HG02571 (cell line): ENCODE measurements around the gene ALKBH2.
"Not testable (repeated sequence)": the region's sequence is repeated elsewhere in the genome, so short reads cannot be mapped to it uniquely, and the experiment has no call there.

ENCODE experiments used
- ATAC-seq: cut with Tn5 transposase; IDR thresholded peaks from one replicate; pipeline ENCODE4 v1.9.1; 2021; ENCODE audit warnings: mild to moderate bottlenecking, moderate library complexity; ENCODE audit not compliant: unreplicated experiment

ALKBH2 gene

GRCh38 chr12:109069307-109070271, 23.7 kb downstream of the ALKBH2 start:
- no peak for ATAC-seq

GRCh38 chr12:109065853-109066193, 27.4 kb downstream of the ALKBH2 start:
- ATAC-seq, result no peak

GRCh38 chr12:109065154-109065852, 28.0 kb downstream of the ALKBH2 start:
- no peak for ATAC-seq

- ATAC-seq, result no peak
These were observed 29.1 kb downstream of the ALKBH2 start for GRCh38 chr12:109064143-109064542.

- ATAC-seq, result no peak
These were observed 34.5 kb downstream of the ALKBH2 start for GRCh38 chr12:109058773-109059172.

GRCh38 chr12:109057376-109057775, 35.9 kb downstream of the ALKBH2 start:
- no peak for ATAC-seq

GRCh38 chr12:109056891-109057290, 36.4 kb downstream of the ALKBH2 start:
- no peak for ATAC-seq

- no peak for ATAC-seq
These were observed 38.8 kb downstream of the ALKBH2 start for GRCh38 chr12:109054520-109054919.

GRCh38 chr12:109054124-109054513, 39.2 kb downstream of the ALKBH2 start:
- peak; percentile 1 for ATAC-seq

GRCh38 chr12:109053382-109054123, 39.7 kb downstream of the ALKBH2 start:
- peak; percentile 39 for ATAC-seq

- ATAC-seq, result peak; percentile 73
These were observed 40.6 kb downstream of the ALKBH2 start, which contains the start of gene USP30 for GRCh38 chr12:109052414-109053323. USP30 (plus strand) TSS chr12:109052576; CDS start chr12:109052679, 103 bp downstream.

- ATAC-seq, result no peak
These were observed 41.2 kb downstream of the ALKBH2 start for GRCh38 chr12:109052097-109052413.

- ATAC-seq, result not testable (repeated sequence)
These were observed 43.5 kb downstream of the ALKBH2 start for GRCh38 chr12:109049794-109050193.

GRCh38 chr12:109048706-109049105, 44.6 kb downstream of the ALKBH2 start:
- ATAC-seq, result not testable (repeated sequence)

GRCh38 chr12:109047081-109047805, 46.0 kb downstream of the ALKBH2 start:
- no peak for ATAC-seq

- no peak for ATAC-seq
These were observed 49.0 kb downstream of the ALKBH2 start for GRCh38 chr12:109044241-109044640.
